ENCODE results near the gene CACNA2D3.

DNA sequence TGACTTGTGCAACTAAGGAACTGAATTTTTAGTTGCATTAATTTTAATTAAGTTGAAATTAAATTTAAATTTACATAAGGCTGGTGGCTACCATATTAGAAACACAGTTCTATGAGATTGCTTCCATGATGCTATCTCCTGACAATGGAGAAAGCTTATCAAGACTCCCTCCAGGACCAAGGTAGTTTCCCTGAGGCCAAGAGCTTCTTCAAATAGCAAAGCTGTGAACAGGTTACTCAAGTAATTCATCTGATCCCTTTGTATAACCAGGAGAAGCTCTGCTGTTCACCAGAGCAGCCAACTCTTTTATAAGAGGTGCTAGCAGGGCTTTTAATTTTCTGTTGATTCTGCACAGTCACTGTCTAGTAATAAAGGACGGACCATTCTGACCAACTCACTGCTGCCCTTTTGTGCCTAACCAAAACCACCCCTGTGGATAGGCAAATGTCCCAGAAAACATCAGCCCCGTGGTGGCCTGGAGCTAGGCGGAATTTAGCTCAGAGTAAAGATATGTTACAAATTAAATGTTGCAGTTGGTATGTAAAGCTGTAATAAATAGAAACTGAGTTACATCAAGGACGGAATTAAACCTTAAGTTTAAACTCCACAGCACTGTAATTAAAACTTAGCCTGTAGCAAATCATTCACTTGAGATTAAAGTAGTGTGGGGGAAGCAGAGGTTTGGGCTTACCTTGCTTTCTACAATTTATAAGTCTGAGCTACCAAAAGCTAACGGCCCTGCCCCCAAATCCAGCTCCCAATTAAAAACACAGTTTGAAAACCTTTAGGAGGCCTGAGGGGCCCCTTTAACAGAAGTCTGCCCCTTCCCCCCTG lies 861.1 kb downstream of the CACNA2D3 start:
- TF ChIP-seq EZH2 (IDR thresholded peaks at IDR 0.05) (no peak), POLR2AphosphoS5 (IDR thresholded peaks at IDR 0.05; ENCODE audit: borderline replicate concordance, low read depth, low read length) (no peak), FOXP2 (optimal IDR thresholded peaks at IDR 0.05; ENCODE audit: control extremely low read depth, extremely low read length, insufficient read depth) (no peak)
